IMR-90 (cell line): ENCODE data around the gene TFDP2. TPM values are rescaled to one million over a fixed set of nuclear protein-coding genes. Genes with fewer than 3 reads are reported as not detected.

Experiments
- ATAC-seq: fragments of 200-7000 bp; cut with Tn5 transposase; 2 replicates; pipeline ENCODE4 v1.9.1; 2020; ENCODE audit warnings: low read depth, mild to moderate bottlenecking, moderate library complexity
- BruUV-seq: library from RNA; stranded (reverse); fragments of 400-500 nt; replicated peaks from 2 replicates; lab custom pipeline; 2021; lab: Mats Ljungman, UMichigan
- CTCF ChIA-PET: fragments of 300-600 bp; formaldehyde crosslinking; extraction: SDS; loops from one replicate; lab custom pipeline; 2021; ENCODE audit warnings: antibody characterized with exemption; lab: Yijun Ruan, JAX
- POLR2A ChIA-PET: fragments of 300-600 bp; sonication (Branson Sonifier 250); formaldehyde crosslinking; loops from one replicate; lab custom pipeline; 2022; ENCODE audit warnings: antibody characterized with exemption; ENCODE audit not compliant: unreplicated experiment; lab: Charles Lee
- DNase-seq: peaks from one replicate; pipeline ENCODE4 v3.0.0; 2013
- H2AFZ ChIP-seq: replicated peaks from 2 replicates; pipeline ENCODE3; 2013; ENCODE audit warnings: low read length, mild to moderate bottlenecking; ENCODE audit not compliant: poor library complexity
- H2AK5ac ChIP-seq: 2 replicates; pipeline ENCODE4 v1.6.1; 2013; ENCODE audit warnings: low read depth, low read length, inconsistent platforms
- H2AK9ac ChIP-seq: replicated peaks from 2 replicates; pipeline ENCODE3; 2013; ENCODE audit warnings: mild to moderate bottlenecking, low read depth, low read length, moderate library complexity; ENCODE audit not compliant: poor library complexity
- H2BK120ac ChIP-seq: 2 replicates; pipeline ENCODE4 v1.6.1; 2013; ENCODE audit warnings: low read depth, low read length, inconsistent platforms
- H2BK15ac ChIP-seq: 3 replicates; pipeline ENCODE4 v1.6.1; 2013; ENCODE audit warnings: low read depth, low read length, inconsistent platforms
- H2BK20ac ChIP-seq: 2 replicates; pipeline ENCODE4 v1.6.1; 2013; ENCODE audit warnings: low read depth, mild to moderate bottlenecking, inconsistent platforms, low read length, moderate library complexity
- H2BK5ac ChIP-seq: 2 replicates; pipeline ENCODE4 v1.6.1; 2013; ENCODE audit warnings: mild to moderate bottlenecking, low read depth, low read length, inconsistent platforms; ENCODE audit not compliant: poor library complexity, severe bottlenecking
- H3K14ac ChIP-seq: replicated peaks from 2 replicates; pipeline ENCODE4 v1.6.1; 2013; ENCODE audit warnings: low read depth, low read length, inconsistent platforms
- H3K18ac ChIP-seq: 2 replicates; pipeline ENCODE4 v1.6.1; 2013; ENCODE audit warnings: low read depth, low read length, control low read depth
- H3K23ac ChIP-seq: 2 replicates; pipeline ENCODE4 v1.6.1; 2013; ENCODE audit warnings: low read depth, low read length, inconsistent platforms
- H3K27ac ChIP-seq: 2 replicates; pipeline ENCODE4 v1.5.1; 2013; ENCODE audit warnings: mild to moderate bottlenecking, control low read depth, low read length; ENCODE audit not compliant: insufficient read depth
- H3K27me3 ChIP-seq: 2 replicates; pipeline ENCODE4 v1.6.1; 2013; ENCODE audit warnings: low read length; ENCODE audit not compliant: control insufficient read depth, insufficient read depth
- H3K36me3 ChIP-seq: 2 replicates; pipeline ENCODE4 v1.6.1; 2013; ENCODE audit warnings: low read length, mixed read lengths; ENCODE audit not compliant: control insufficient read depth, insufficient read depth
- H3K4ac ChIP-seq: 2 replicates; pipeline ENCODE4 v1.6.1; 2013; ENCODE audit warnings: low read depth, low read length, inconsistent platforms
- H3K4me1 ChIP-seq: 2 replicates; pipeline ENCODE4 v1.6.1; 2013; ENCODE audit warnings: low read length, mixed read lengths; ENCODE audit not compliant: control insufficient read depth, insufficient read depth
- H3K4me2 ChIP-seq: 2 replicates; pipeline ENCODE4 v1.6.1; 2013; ENCODE audit warnings: low read depth, mild to moderate bottlenecking, control low read depth, low read length, moderate library complexity
- H3K4me3 ChIP-seq: 2 replicates; pipeline ENCODE4 v1.5.1; 2013; ENCODE audit warnings: low read depth, mild to moderate bottlenecking, control low read depth, low read length, moderate library complexity; ENCODE audit not compliant: insufficient read depth
- H3K56ac ChIP-seq: 2 replicates; pipeline ENCODE4 v1.6.1; 2013; ENCODE audit warnings: low read length, inconsistent platforms; ENCODE audit not compliant: insufficient read depth; ENCODE audit errors: extremely low read depth
- H3K79me1 ChIP-seq, 2 experiments: 2 replicates each; pipeline ENCODE4 v1.6.1; 2013; ENCODE audit warnings: low read length in 2 of 2, inconsistent platforms in 1 of 2, low read depth in 1 of 2
- H3K9ac ChIP-seq: 2 replicates; pipeline ENCODE4 v1.6.1; 2013; ENCODE audit warnings: low read depth, low read length, control low read depth
- H3K9me1 ChIP-seq: 2 replicates; pipeline ENCODE4 v1.6.1; 2013; ENCODE audit warnings: low read length, inconsistent platforms; ENCODE audit not compliant: insufficient read depth
- H3K9me3 ChIP-seq: 2 replicates; pipeline ENCODE4 v1.6.1; 2013; ENCODE audit warnings: low read length; ENCODE audit not compliant: control insufficient read depth, insufficient read depth
- H4K20me1 ChIP-seq: 2 replicates; pipeline ENCODE4 v1.6.1; 2013; ENCODE audit warnings: low read length, inconsistent platforms; ENCODE audit not compliant: insufficient read depth
- H4K5ac ChIP-seq: 2 replicates; pipeline ENCODE4 v1.6.1; 2013; ENCODE audit warnings: mild to moderate bottlenecking, low read depth, low read length, control low read depth
- H4K8ac ChIP-seq, 2 experiments: 2 replicates each; pipeline ENCODE4 v1.6.1; 2013; ENCODE audit warnings: low read depth in 2 of 2, low read length in 2 of 2, control low read depth in 1 of 2, inconsistent platforms in 1 of 2
- H4K91ac ChIP-seq: 2 replicates; pipeline ENCODE4 v1.6.1; 2013; ENCODE audit warnings: low read depth, low read length, inconsistent platforms; ENCODE audit not compliant: insufficient read depth
- CEBPB ChIP-seq: IDR thresholded peaks from 2 replicates; pipeline ENCODE4 v1.6.1; 2012; ENCODE audit warnings: low read depth, low read length, improper control_type of control experiment
- MAFK ChIP-seq: IDR thresholded peaks from 2 replicates; pipeline ENCODE4 v1.6.1; 2012; ENCODE audit warnings: low read depth, low read length, improper control_type of control experiment
- POLR2A ChIP-seq: IDR thresholded peaks from 2 replicates; pipeline ENCODE4 v1.6.1; 2012; ENCODE audit warnings: mild to moderate bottlenecking, low read depth, low read length
- RAD21 ChIP-seq: IDR thresholded peaks from 2 replicates; pipeline ENCODE4 v1.6.1; 2012; ENCODE audit warnings: low read length, improper control_type of control experiment
- RCOR1 ChIP-seq: IDR thresholded peaks from 2 replicates; pipeline ENCODE4 v1.6.1; 2012; ENCODE audit warnings: mild to moderate bottlenecking, low read length, improper control_type of control experiment; ENCODE audit not compliant: insufficient replicate concordance
- SMC3 ChIP-seq: fragments of 150-350 bp; IDR thresholded peaks from 2 replicates; pipeline ENCODE4 v1.6.1; 2016; ENCODE audit warnings: low read depth, mild to moderate bottlenecking, antibody characterized with exemption, low read length, moderate library complexity
- WGBS, 2 experiments: methylation state at CpG; one replicate each; pipeline versions ENCODE4 v1.1.5 to v1.1.7; 2013; ENCODE audit warnings: missing lambda C conversion rate in 2 of 2; ENCODE audit not compliant: insufficient read length in 1 of 2; ENCODE audit errors: extremely low coverage in 2 of 2; 5-methylcytosine and 5-hydroxymethylcytosine counted together
- dilution Hi-C: fragments of 300-500 bp; cut with HindIII; formaldehyde crosslinking; loops from one replicate; pipeline ENCODE4 v1.14.3; 2018; ENCODE audit warnings: low sequenced_read_pairs; ENCODE audit not compliant: unreplicated experiment
- in situ Hi-C: fragments of 300-500 bp; cut with MboI; formaldehyde crosslinking; loops from 3 replicates; pipeline ENCODE4 v1.14.3; 2019; ENCODE audit warnings: low sequenced_read_pairs, inconsistent platforms, mixed read lengths
- intact Hi-C: fragments of 100-400 bp; cut with micrococcal nuclease; formaldehyde crosslinking; loops from 2 replicates; pipeline ENCODE4 v1.10.0; 2022
- polyA plus RNA-seq, 3 experiments: library from polyadenylated mRNA; depleted of rRNA; stranded (reverse); fragments of >200 nt; gene quantifications; 2 replicates each; pipeline ENCODE4 v1.2.3, GENCODE V29; 2012; ENCODE audit warnings: low replicate concordance in 1 of 3
- total RNA-seq: library from RNA; depleted of rRNA; stranded (reverse); fragments of >200 nt; gene quantifications from 2 replicates; pipeline ENCODE4 v1.2.3, GENCODE V29; 2012
- TF ChIP-seq, protein P1 (sequence below): conservative IDR thresholded peaks from 2 replicates; pipeline ENCODE4 v1.5.1; 2012; ENCODE audit warnings: mild to moderate bottlenecking, low read depth, low read length, improper control_type of control experiment

TFDP2 gene
- total and polyA plus RNA-seq, 2 of the 4 experiments (the other 2 are of a cell fraction), result 10.7 to 23.7 TPM

- no TSS peak for BruUV-seq
- no peak overlapping the region for H2AK9ac ChIP-seq
- CTCF ChIA-PET, result no interaction called here
Measured at GRCh38 chr3:142033292-142033691, 116.1 kb downstream of the TFDP2 start.

More at GRCh38 chr3:142033292-142033691, 116.1 kb downstream of the TFDP2 start:
- POLR2A ChIA-PET, result no interaction called here
- Histone ChIP-seq H3K56ac (no peak overlapping the region), H3K23ac (no peak overlapping the region), H2BK120ac (no peak overlapping the region), H2BK15ac (no peak overlapping the region), H3K27me3 (no peaks in the 10 kb centered on the region), H2AK5ac (no peak overlapping the region), H3K4ac (no peak overlapping the region), H3K79me1 (no peaks in the 10 kb centered on the region), H3K4me2 (no peak overlapping the region), H2AFZ (no peak overlapping the region), H3K18ac (no peak overlapping the region), H2BK5ac (no peak overlapping the region), H3K4me1 (no peaks in the 10 kb centered on the region), H3K27ac (no peak overlapping the region), H3K14ac (no peak overlapping the region), H3K9me1 (no peaks in the 10 kb centered on the region), H3K9me3 (no peaks in the 10 kb centered on the region), H4K91ac (no peak overlapping the region), H3K9ac (no peak overlapping the region), H4K8ac (no peak overlapping the region), H2BK20ac (no peak overlapping the region), H4K5ac (no peak overlapping the region), H4K20me1 (no peaks in the 10 kb centered on the region), H3K4me3 (no peak overlapping the region), H3K36me3 (no peaks in the 10 kb centered on the region)
- no CpG with 5 or more reads among the region's 4 CpGs for WGBS, 2 experiments
- DNase-seq (no peak), ATAC-seq (no peak)
- intact Hi-C loops, result no loop called here
- TF ChIP-seq RCOR1, result no peak
- no peak for TF ChIP-seq SMC3
- TF ChIP-seq MAFK, result no peak
- TF ChIP-seq RAD21, result no peak
- TF ChIP-seq CEBPB, result no peak
- no peak for TF ChIP-seq POLR2A
- TF ChIP-seq, protein P1, sequence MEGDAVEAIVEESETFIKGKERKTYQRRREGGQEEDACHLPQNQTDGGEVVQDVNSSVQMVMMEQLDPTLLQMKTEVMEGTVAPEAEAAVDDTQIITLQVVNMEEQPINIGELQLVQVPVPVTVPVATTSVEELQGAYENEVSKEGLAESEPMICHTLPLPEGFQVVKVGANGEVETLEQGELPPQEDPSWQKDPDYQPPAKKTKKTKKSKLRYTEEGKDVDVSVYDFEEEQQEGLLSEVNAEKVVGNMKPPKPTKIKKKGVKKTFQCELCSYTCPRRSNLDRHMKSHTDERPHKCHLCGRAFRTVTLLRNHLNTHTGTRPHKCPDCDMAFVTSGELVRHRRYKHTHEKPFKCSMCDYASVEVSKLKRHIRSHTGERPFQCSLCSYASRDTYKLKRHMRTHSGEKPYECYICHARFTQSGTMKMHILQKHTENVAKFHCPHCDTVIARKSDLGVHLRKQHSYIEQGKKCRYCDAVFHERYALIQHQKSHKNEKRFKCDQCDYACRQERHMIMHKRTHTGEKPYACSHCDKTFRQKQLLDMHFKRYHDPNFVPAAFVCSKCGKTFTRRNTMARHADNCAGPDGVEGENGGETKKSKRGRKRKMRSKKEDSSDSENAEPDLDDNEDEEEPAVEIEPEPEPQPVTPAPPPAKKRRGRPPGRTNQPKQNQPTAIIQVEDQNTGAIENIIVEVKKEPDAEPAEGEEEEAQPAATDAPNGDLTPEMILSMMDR, result no peak
- in situ Hi-C loops, result no loop called here
- dilution Hi-C loops, result no loop called here
